A673 (cell line): ENCODE data around the gene UBXN10. TPM values are rescaled to one million over a fixed set of nuclear protein-coding genes. Genes with fewer than 3 reads are reported as not detected.

Experiments used
- BruUV-seq: library from RNA; stranded (reverse); fragments of 400-500 nt; replicated peaks from 2 replicates; lab custom pipeline; 2021; lab: Mats Ljungman, UMichigan
- CTCF ChIA-PET: fragments of 300-600 bp; sonication (Branson Sonifier 250); formaldehyde crosslinking; loops from one replicate; lab custom pipeline; 2022; ENCODE audit warnings: antibody characterized with exemption; lab: Charles Lee
- POLR2A ChIA-PET: fragments of 300-600 bp; sonication (Branson Sonifier 250); formaldehyde crosslinking; loops from one replicate; lab custom pipeline; 2022; ENCODE audit warnings: antibody characterized with exemption; ENCODE audit not compliant: low non-redundant PET; lab: Charles Lee
- DNase-seq: peaks from one replicate; pipeline ENCODE4 v3.0.0-alpha.2; 2015; ENCODE audit warnings: low spot score
- H3K27ac ChIP-seq: fragments of 200-600 bp; sonication (generic); 2 replicates; pipeline ENCODE4 v1.5.1; 2016; ENCODE audit warnings: mixed run types, low read depth, mild to moderate bottlenecking, mixed read lengths, antibody characterized with exemption, low read length; ENCODE audit not compliant: poor library complexity, severe bottlenecking
- H3K27me3 ChIP-seq: fragments of 200-600 bp; sonication (generic); replicated peaks from 2 replicates; pipeline ENCODE4 v1.6.1; 2017; ENCODE audit warnings: mixed run types, low read depth, mild to moderate bottlenecking, mixed read lengths, antibody characterized with exemption, low read length; ENCODE audit not compliant: insufficient read depth, poor library complexity
- H3K36me3 ChIP-seq: fragments of 200-600 bp; sonication (generic); 2 replicates; pipeline ENCODE4 v1.6.1; 2016; ENCODE audit warnings: mixed run types, mild to moderate bottlenecking, mixed read lengths, antibody characterized with exemption, low read length; ENCODE audit not compliant: insufficient read depth, poor library complexity, severe bottlenecking
- H3K4me1 ChIP-seq: fragments of 200-600 bp; sonication (generic); 2 replicates; pipeline ENCODE4 v1.6.1; 2017; ENCODE audit warnings: mixed run types, mild to moderate bottlenecking, mixed read lengths, antibody characterized with exemption, low read length; ENCODE audit not compliant: insufficient read depth, poor library complexity, severe bottlenecking
- H3K4me3 ChIP-seq: fragments of 200-600 bp; sonication (generic); 2 replicates; pipeline ENCODE4 v1.5.1; 2016; ENCODE audit warnings: low read depth, mixed run types, mild to moderate bottlenecking, mixed read lengths, low read length; ENCODE audit not compliant: poor library complexity, severe bottlenecking
- H3K9me3 ChIP-seq: fragments of 200-600 bp; sonication (generic); 2 replicates; pipeline ENCODE4 v1.6.1; 2016; ENCODE audit warnings: mixed run types, low read depth, mild to moderate bottlenecking, mixed read lengths, antibody characterized with exemption, low read length; ENCODE audit not compliant: poor library complexity, severe bottlenecking
- CTCF ChIP-seq: fragments of 300-800, 200-600 bp; sonication (generic); conservative IDR thresholded peaks from 2 replicates; pipeline ENCODE4 v1.5.1; 2017; ENCODE audit warnings: low read depth, mild to moderate bottlenecking, antibody characterized with exemption, low read length, moderate library complexity, mixed read lengths
- EZH2 ChIP-seq: fragments of 200-600 bp; sonication (generic); IDR thresholded peaks from 2 replicates; pipeline ENCODE4 v1.6.1; 2017; ENCODE audit warnings: borderline replicate concordance, low read depth, mild to moderate bottlenecking, mixed read lengths, antibody characterized with exemption, low read length; ENCODE audit not compliant: poor library complexity, severe bottlenecking
- intact Hi-C: fragments of 100-400 bp; cut with micrococcal nuclease; formaldehyde crosslinking; loops from one replicate; pipeline ENCODE4 v1.10.0; 2022; ENCODE audit not compliant: unreplicated experiment
- total RNA-seq: library from RNA; stranded (reverse); gene quantifications from 2 replicates; pipeline ENCODE4 v1.2.3, GENCODE V29; 2021

Gene UBXN10
- total RNA-seq, 1 experiment from 2014 or later = not detected

DNA sequence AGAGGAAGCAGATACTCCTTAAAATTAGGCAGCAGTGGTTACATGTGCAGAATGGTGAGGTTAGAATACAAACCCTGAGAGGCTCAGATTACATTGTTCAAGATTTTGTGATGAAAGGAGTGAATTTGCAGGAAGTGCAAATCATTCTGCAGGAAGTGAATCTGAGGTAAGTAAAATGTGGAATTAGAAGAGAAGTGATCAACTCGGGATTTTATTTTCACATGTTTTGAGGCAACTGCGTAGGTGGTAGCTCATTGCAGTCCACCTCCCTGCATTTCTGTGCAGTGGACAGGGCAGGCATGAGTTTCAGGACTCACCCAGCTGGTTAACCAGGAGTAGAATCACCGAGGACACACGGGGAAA lies 2.5 kb downstream of the UBXN10 start:
- Histone ChIP-seq H3K4me1 (no peaks in the 10 kb centered on the region), H3K9me3 (no peaks in the 10 kb centered on the region), H3K4me3 (no peak overlapping the region), H3K27ac (no peak overlapping the region), H3K27me3 (peaks cover 84% of the 10 kb centered on the region), H3K36me3 (no peaks in the 10 kb centered on the region)
- POLR2A ChIA-PET = no interaction called here
- no peak for DNase-seq
- no peak for TF ChIP-seq EZH2
- no peak for TF ChIP-seq CTCF
- intact Hi-C loops = no loop called here
- no TSS peak for BruUV-seq
- CTCF ChIA-PET = no interaction called here

- no peak overlapping the region for H3K4me3 ChIP-seq
- ChIA-PET CTCF (no interaction called here), POLR2A (no interaction called here)
- BruUV-seq = no TSS peak
- no peaks in the 10 kb centered on the region for H3K9me3 ChIP-seq
- intact Hi-C loops = no loop called here
- H3K4me1 ChIP-seq = peaks cover under 1% of the 10 kb centered on the region
- H3K27me3 ChIP-seq = peaks cover 90% of the 10 kb centered on the region
- no peak for TF ChIP-seq CTCF
- TF ChIP-seq EZH2 = no peak
- no peak overlapping the region for H3K27ac ChIP-seq
- DNase-seq = no peak
- H3K36me3 ChIP-seq = no peaks in the 10 kb centered on the region
These were observed 3.8 kb downstream of the UBXN10 start for GRCh38 chr1:20189664-20190063.

DNA sequence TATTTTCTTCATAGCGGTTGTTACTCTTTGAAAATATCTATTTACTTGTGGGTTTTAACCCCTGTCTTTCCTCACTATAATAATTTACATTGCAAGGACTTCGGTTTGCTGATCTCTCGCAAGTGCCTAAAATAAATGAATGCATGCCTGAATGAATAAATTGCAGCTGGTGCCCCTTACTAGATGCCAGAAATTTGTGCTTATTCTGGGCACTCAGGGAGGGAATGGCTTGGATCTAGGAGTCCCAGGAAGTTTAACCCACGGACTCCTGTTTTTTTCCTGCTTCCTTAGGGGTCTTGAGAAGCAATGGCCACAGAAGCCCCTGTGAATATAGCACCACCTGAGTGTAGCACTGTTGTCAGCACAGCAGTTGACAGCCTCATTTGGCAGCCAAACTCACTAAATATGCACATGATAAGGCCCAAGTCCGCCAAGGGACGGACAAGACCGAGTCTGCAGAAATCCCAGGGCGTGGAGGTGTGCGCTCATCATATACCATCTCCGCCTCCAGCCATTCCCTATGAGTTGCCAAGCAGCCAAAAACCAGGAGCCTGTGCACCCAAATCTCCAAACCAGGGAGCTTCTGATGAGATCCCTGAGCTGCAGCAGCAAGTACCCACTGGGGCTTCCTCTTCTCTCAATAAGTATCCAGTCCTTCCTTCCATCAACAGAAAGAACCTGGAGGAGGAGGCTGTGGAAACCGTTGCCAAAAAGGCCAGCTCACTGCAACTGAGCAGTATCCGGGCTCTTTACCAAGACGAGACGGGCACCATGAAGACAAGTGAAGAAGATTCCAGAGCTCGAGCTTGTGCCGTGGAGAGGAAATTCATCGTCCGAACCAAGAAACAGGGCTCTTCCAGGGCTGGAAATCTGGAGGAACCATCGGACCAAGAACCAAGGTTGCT lies 4.6 kb downstream of the UBXN10 start:
- H3K4me3 ChIP-seq = no peak overlapping the region
- DNase-seq = no peak
- intact Hi-C loops = no loop called here
- peaks cover 5% of the 10 kb centered on the region for H3K4me1 ChIP-seq
- H3K9me3 ChIP-seq = no peaks in the 10 kb centered on the region
- H3K27ac ChIP-seq = no peak overlapping the region
- peaks cover 82% of the 10 kb centered on the region for H3K27me3 ChIP-seq
- POLR2A ChIA-PET = no interaction called here
- no TSS peak for BruUV-seq
- TF ChIP-seq EZH2 (no peak), CTCF (no peak)
- H3K36me3 ChIP-seq = no peaks in the 10 kb centered on the region
- CTCF ChIA-PET = no interaction called here
